GM23338 (cell line): ENCODE results near the gene PCSK6. TPM values are rescaled to one million over a fixed set of nuclear protein-coding genes. Genes with fewer than 3 reads are reported as not detected.

Experiments used
- ATAC-seq: fragments of 200-7000 bp; cut with Tn5 transposase; 3 replicates; pipeline ENCODE4 v1.9.1; 2020
- DNase-seq: peaks from one replicate; pipeline ENCODE4 v3.0.0-alpha.2; 2015; ENCODE audit warnings: low spot score
- H2AFZ ChIP-seq: fragments of 200-600 bp; sonication (generic); 2 replicates; pipeline ENCODE4 v1.8.0; 2016; ENCODE audit warnings: antibody characterized with exemption, mild to moderate bottlenecking, moderate library complexity
- H3F3A ChIP-seq: fragments of 200-600 bp; sonication (generic); replicated peaks from 2 replicates; pipeline ENCODE4 v1.8.0; 2017; ENCODE audit warnings: antibody characterized with exemption, mixed run types, low read depth
- H3K27ac ChIP-seq: fragments of 200-600 bp; sonication (generic); 2 replicates; pipeline ENCODE4 v1.6.1; 2016; ENCODE audit warnings: low read depth
- H3K27me3 ChIP-seq: fragments of 200-600 bp; sonication (generic); 2 replicates; pipeline ENCODE4 v1.8.0; 2016; ENCODE audit warnings: mild to moderate bottlenecking, mixed run types, moderate library complexity; ENCODE audit not compliant: insufficient read depth
- H3K36me3 ChIP-seq: fragments of 200-600 bp; sonication (generic); 2 replicates; pipeline ENCODE4 v1.8.0; 2016; ENCODE audit warnings: mild to moderate bottlenecking; ENCODE audit not compliant: insufficient read depth
- H3K4me1 ChIP-seq: fragments of 200-600 bp; sonication (generic); 2 replicates; pipeline ENCODE4 v1.8.0; 2016; ENCODE audit warnings: mild to moderate bottlenecking, moderate library complexity; ENCODE audit not compliant: insufficient read depth
- H3K4me2 ChIP-seq: fragments of 200-600 bp; sonication (generic); 2 replicates; pipeline ENCODE4 v1.7.1; 2017; ENCODE audit warnings: mixed run types
- H3K4me3 ChIP-seq: fragments of 200-600 bp; sonication (generic); 2 replicates; pipeline ENCODE4 v1.6.1; 2016; ENCODE audit warnings: mixed run types
- H3K79me2 ChIP-seq: fragments of 200-600 bp; sonication (generic); replicated peaks from 2 replicates; pipeline ENCODE4 v1.8.0; 2017; ENCODE audit warnings: mild to moderate bottlenecking; ENCODE audit not compliant: insufficient read depth
- H3K9me2 ChIP-seq: fragments of 200-600 bp; sonication (generic); 2 replicates; pipeline ENCODE4 v1.8.0; 2017; ENCODE audit not compliant: insufficient read depth
- H4K20me1 ChIP-seq: fragments of 200-600 bp; sonication (generic); replicated peaks from 2 replicates; pipeline ENCODE4 v1.8.0; 2017; ENCODE audit warnings: mild to moderate bottlenecking; ENCODE audit not compliant: insufficient read depth
- H3K27ac Mint-ChIP-seq: 2 replicates; pipeline ENCODE4 v1.8.0; 2020; ENCODE audit warnings: inconsistent platforms, mild to moderate bottlenecking, moderate library complexity, mixed read lengths
- H3K27me3 Mint-ChIP-seq: 3 replicates; pipeline ENCODE4 v1.8.0; 2022; ENCODE audit warnings: low read depth, mild to moderate bottlenecking, moderate library complexity, mixed read lengths, inconsistent platforms; ENCODE audit not compliant: insufficient read depth, poor library complexity
- H3K36me3 Mint-ChIP-seq: 3 replicates; pipeline ENCODE4 v1.8.0; 2021; ENCODE audit warnings: low read depth, mild to moderate bottlenecking, inconsistent platforms, moderate library complexity, mixed read lengths
- H3K4me1 Mint-ChIP-seq: 3 replicates; pipeline ENCODE4 v1.8.0; 2020; ENCODE audit warnings: mild to moderate bottlenecking, inconsistent platforms, mixed read lengths
- H3K4me3 Mint-ChIP-seq: 3 replicates; pipeline ENCODE4 v1.8.0; 2021; ENCODE audit warnings: moderate library complexity, mild to moderate bottlenecking, inconsistent platforms, mixed read lengths
- H3K9me3 Mint-ChIP-seq: 3 replicates; pipeline ENCODE4 v1.8.0; 2020; ENCODE audit warnings: moderate library complexity, mild to moderate bottlenecking, inconsistent platforms, mixed read lengths
- CREB1 ChIP-seq: fragments of 250-450 bp; sonication (Bioruptor Pico); IDR thresholded peaks from 2 replicates; pipeline ENCODE4 v1.5.0; 2020; ENCODE audit warnings: low read depth, mild to moderate bottlenecking, moderate library complexity
- CTCF ChIP-seq, 2 experiments: fragments of 200-600 bp in 1 of 2; sonication (generic) in 1 of 2; conservative IDR thresholded peaks; 2 replicates each; pipeline versions ENCODE4 v1.5.1 to v1.6.1; 2016 to 2017; ENCODE audit warnings: antibody characterized with exemption in 2 of 2, low read depth in 2 of 2, mild to moderate bottlenecking in 2 of 2, moderate library complexity in 1 of 2
- ETS1 ChIP-seq: IDR thresholded peaks from 2 replicates; pipeline ENCODE4 v1.6.1; 2016; ENCODE audit warnings: antibody characterized with exemption
- EZH2 ChIP-seq: fragments of 200-600 bp; sonication (generic); IDR thresholded peaks from one replicate; pipeline ENCODE4 v1.8.0; 2017; ENCODE audit warnings: antibody characterized with exemption, mild to moderate bottlenecking, low read depth; ENCODE audit not compliant: unreplicated experiment
- EZH2phosphoT487 ChIP-seq: fragments of 200-600 bp; sonication (generic); IDR thresholded peaks from one replicate; pipeline ENCODE4 v1.8.1; 2018; ENCODE audit warnings: antibody characterized with exemption; ENCODE audit not compliant: unreplicated experiment
- JUNB ChIP-seq: IDR thresholded peaks from one replicate; pipeline ENCODE4 v1.6.1; 2016; ENCODE audit warnings: antibody characterized with exemption; ENCODE audit not compliant: unreplicated experiment
- NANOG ChIP-seq: IDR thresholded peaks from 2 replicates; pipeline ENCODE4 v1.6.1; 2016; ENCODE audit warnings: antibody characterized with exemption, borderline replicate concordance
- POLR2AphosphoS5 ChIP-seq: IDR thresholded peaks from 2 replicates; pipeline ENCODE4 v1.6.1; 2016; ENCODE audit warnings: antibody characterized with exemption, low read depth
- REST ChIP-seq: IDR thresholded peaks from one replicate; pipeline ENCODE4 v1.6.1; 2018; ENCODE audit warnings: antibody characterized with exemption; ENCODE audit not compliant: unreplicated experiment
- STAT1 ChIP-seq: IDR thresholded peaks from one replicate; pipeline ENCODE4 v1.6.1; 2016; ENCODE audit warnings: antibody characterized with exemption; ENCODE audit not compliant: unreplicated experiment
- ZNF114 ChIP-seq: fragments of 250-450 bp; sonication (Bioruptor Pico); IDR thresholded peaks from 2 replicates; pipeline ENCODE4 v1.5.0; 2020; ENCODE audit warnings: mild to moderate bottlenecking, moderate library complexity
- ZNF331 ChIP-seq: fragments of 250-450 bp; sonication (Bioruptor Pico); IDR thresholded peaks from 2 replicates; pipeline ENCODE4 v1.5.0; 2020; ENCODE audit warnings: low read depth, mild to moderate bottlenecking, moderate library complexity
- ZNF462 ChIP-seq: fragments of 250-450 bp; sonication (Bioruptor Pico); IDR thresholded peaks from 2 replicates; pipeline ENCODE4 v1.5.0; 2020; ENCODE audit warnings: mild to moderate bottlenecking, moderate library complexity
- polyA plus RNA-seq: library from polyadenylated mRNA; unstranded; fragments of >200 nt; fragmentation: Nextera tagmentation; extraction: Ambion mirVana; gene quantifications from 2 replicates; pipeline ENCODE4 v1.2.1, GENCODE V29; 2016
- total RNA-seq: library from RNA; depleted of rRNA; stranded (reverse); fragments of >200 nt; shearing (Covaris generic); gene quantifications from 2 replicates; pipeline ENCODE4 v1.2.3, GENCODE V29; 2014

Gene PCSK6
- total and polyA plus RNA-seq, 2 experiments from 2014 or later: 1.7 to 6.7 TPM

DNA sequence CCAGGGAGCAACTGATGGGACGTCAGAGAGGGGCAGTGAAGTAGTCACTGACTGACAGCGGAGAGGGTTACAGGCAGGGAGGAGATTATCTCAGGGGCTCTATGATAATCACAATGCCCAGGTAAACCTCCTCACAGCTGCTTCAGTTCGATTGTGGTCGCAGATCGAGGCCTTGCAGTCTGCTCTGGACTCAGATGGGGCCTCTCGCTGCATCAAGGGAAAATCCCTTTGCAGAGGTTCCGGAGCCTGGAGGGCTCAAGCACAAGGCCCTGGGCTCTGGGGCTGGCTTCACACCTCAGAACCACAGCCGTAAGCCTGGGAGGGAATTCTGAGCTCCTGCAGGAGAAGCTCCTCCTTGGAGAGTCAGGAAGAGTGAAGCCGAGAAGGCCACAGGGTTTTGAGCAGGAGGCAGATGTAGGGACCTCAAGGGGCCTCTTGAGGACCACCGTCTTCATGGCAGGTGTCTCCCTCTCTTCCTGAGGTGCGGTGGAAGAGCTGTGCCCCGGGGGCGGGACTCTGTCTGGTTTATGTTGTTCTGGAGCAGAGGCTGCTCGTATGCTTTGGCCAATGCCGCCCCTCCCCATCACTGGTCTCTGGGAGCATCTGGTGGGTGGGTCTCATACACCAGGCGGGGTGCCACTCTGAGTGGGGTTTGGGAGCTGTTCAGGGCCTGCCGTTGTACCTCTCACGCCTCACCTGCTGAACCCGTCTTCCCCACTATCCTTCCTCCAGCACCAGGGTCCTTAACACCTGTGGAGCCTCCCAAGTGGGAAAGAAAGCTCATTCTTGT, 175.0 kb downstream of the PCSK6 start:
- ATAC-seq: no peak
- Mint-ChIP-seq H3K9me3 (no peaks in the 10 kb centered on the region), H3K27me3 (peaks cover 13% of the 10 kb centered on the region), H3K4me3 (no peak overlapping the region), H3K36me3 (no peaks in the 10 kb centered on the region), H3K4me1 (no peaks in the 10 kb centered on the region), H3K27ac (no peak overlapping the region)
- Histone ChIP-seq H3K9me2 (no peaks in the 10 kb centered on the region), H3K4me1 (no peaks in the 10 kb centered on the region), H3K36me3 (no peaks in the 10 kb centered on the region), H3K4me3 (no peak overlapping the region), H4K20me1 (no peaks in the 10 kb centered on the region), H3K79me2 (no peaks in the 10 kb centered on the region), H3K27ac (no peak overlapping the region), H2AFZ (no peak overlapping the region), H3K27me3 (no peaks in the 10 kb centered on the region), H3K4me2 (no peak overlapping the region), H3F3A (no peaks in the 10 kb centered on the region)
- TF ChIP-seq JUNB (no peak), REST (no peak), ETS1 (no peak), POLR2AphosphoS5 (no peak), STAT1 (no peak), CTCF (conservative IDR thresholded peaks at IDR 0.05; ENCODE audit: low read depth in 2 of 2) (no peak), NANOG (no peak), ZNF462 (no peak), ZNF114 (CRISPR knock-in tag) (no peak), EZH2phosphoT487 (no peak), ZNF331 (CRISPR knock-in tag) (no peak), EZH2 (no peak), CREB1 (CRISPR knock-in tag) (no peak)
- no peak for DNase-seq
